ENCODE results near the gene NLN.
"Not testable (repeated sequence)": the region's sequence is repeated elsewhere in the genome, so short reads cannot be mapped to it uniquely, and the experiment has no call there.

Gene NLN
- 2.4 to 4.8 (median 3.2) reads per million in 4 donors for total RNA-seq

DNA sequence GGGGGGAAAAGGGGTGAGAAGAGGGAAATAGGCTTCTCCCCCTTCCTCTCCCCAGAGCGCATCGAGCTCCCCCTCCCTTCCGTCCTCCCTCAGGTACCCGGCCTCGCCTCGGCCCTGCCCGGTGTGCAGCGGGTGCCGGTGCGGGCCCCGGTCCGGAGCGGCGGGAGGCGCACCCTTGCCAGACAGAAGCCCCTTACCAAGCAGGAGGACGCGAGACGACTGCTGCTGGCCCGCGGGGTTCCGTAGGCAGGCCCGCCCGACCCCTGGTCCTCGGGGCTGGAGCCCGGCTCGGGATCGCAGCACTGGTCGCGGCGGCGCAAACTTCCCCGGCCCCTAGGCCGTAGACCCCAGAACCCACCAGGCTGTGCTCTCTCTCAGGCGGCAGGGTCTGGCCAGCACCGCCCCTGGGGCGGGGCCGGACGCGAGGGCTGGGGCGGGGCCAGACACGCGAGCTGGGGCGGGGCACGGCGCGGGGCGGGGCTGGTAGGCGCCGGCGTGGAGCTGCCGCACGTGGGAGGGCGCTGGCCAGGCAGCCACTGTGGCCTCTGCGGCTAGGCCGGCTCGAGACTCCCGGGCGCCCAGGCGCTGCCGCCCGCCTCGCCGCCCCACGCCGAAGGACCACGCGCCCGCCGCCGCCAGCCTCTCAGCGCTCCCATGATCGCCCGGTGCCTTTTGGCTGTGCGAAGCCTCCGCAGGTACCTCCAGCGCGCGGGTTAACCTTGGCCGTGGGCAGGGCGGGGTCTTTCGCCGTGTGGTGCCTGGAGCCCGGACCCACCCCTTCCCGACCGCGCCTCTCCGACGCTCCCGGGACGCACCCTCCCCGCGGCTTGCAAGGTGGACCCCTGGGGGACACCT is at the start of gene NLN, which contains the start of gene SGTB:
Gene NLN (plus strand): TSS at position 486 of the 855 bp plus-strand sequence. CDS start 169 bp downstream, at position 655.
Gene SGTB (minus strand): TSS at position 390 of the 855 bp plus-strand sequence. CDS start 1,302 bp downstream, outside the sequence.
- peak; percentile 69 to 83 (median 75) for DNase-seq

DNA sequence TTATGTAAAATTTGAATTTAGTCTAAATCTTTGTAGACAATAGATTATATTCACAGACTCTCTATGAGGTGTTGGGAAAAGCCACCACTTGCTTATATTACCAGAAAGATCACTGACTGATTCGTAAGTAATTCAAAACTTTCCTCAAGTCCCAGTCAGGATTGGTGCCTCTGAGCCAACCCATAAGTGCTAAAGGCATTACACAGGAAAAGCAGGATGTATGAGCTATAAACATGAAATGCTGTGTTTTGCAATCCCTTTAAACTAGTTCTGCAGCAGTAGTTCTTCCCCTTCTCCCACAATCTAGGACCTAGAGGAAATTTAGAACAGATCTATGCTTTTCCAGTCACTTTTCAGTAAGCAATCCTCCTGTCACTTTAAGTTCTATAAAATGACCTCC is 49.2 kb upstream of the NLN start:
- DNase-seq = no peak

DNA sequence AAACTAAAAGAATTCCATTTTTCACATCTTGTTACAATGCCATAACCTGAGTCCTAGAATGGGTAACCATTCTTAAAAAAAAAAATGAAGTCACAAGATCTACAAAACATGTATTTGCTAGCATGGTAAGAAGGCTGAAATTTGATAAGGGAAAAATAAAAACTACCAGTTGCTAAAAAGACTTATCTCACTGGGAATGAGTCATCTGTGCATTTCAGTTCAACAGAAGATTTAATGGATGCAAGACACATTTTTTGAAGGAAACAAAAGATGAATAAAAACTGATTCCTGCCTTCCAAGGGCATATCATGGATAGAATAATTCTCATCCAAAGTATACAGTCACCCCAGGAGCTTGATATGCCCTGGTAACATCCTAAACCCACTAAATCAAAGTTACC is 47.3 kb upstream of the NLN start:
- no peak for DNase-seq

DNA sequence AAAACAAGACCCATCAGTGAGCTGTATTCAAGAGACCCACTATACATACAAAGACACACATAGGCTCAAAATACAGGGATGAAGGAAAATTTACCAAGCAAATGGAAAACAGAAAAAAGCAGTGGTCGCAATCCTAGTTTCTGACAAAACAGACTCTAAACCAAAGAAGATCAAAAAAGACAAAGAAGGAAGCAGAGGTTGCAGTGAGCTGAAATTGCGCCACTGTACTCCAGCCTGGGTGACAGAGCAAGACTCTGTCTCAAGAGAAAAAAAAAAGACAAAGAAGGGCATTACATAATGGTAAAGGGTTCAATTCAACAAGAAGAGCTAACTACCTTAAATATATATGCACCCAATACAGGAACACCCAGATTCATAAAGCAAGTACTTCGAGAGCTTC is 45.9 kb upstream of the NLN start:
- not testable (repeated sequence) for DNase-seq

DNA sequence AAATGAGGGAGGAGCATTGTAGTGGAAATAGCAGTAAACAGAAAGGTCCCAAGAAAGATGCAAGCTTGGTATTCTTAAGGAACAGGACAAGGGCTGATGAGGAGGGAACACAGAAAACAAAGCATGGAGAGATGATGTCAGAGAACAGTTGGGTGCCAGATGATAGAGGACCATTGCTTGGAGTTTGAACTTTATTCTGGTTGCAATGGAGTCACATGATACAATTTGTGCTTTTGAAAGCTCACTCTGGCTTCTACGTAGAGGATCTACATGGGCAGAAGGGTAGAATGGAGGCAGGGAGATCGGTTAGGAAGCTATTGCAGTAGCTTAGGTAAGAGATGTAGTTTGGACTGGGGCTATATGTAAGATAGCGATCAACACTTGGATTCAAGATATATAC is 39.9 kb upstream of the NLN start:
- no peak for DNase-seq

DNA sequence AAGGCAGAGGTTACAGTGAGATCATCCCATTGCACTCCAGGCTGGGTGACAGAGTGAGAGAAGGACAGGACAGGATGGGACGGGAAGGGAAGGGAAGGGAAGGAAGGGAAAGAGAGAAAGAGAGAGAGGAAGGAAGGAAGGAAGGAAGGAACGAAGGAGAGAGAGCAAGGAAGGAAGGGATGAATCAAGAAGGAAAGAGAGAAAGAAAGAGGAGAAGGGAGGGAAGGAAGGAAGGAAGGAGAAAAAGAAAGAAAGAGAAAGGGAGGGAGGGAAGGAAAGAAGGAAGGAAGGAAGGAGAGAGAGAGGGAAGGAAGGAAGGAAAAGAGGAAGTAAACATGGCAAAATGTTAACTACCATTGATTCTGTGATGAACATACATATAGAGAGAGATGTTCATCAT is 28.9 kb upstream of the NLN start:
- DNase-seq = no peak

DNA sequence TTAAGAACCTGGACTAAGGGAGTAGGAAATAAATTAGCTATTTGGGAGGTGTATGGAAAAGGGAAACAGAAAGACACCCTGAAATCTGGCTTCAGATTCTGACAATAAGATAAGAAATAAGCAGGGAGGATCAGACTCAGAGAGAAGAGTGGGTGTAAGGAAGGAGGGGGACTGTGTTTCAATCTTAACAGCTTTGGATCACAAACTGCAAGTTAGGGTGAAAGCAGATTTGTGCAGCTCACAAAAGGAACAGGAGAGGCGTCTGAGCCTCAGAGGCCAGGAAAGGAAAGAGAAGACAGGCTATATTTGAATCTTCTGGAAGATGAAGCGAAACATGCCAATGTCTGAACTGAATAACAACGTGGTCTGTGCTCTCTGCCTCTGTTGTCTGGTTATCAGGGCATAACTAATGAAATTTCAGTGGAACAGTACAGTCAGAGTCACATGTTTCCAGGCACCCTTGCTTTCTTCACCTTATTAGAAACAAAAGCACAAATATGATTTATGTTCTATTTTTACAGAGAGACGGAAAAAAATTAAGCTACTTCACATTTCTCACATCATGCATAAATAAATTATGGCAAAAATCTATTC is 26.7 kb upstream of the NLN start:
- DNase-seq = no peak

DNA sequence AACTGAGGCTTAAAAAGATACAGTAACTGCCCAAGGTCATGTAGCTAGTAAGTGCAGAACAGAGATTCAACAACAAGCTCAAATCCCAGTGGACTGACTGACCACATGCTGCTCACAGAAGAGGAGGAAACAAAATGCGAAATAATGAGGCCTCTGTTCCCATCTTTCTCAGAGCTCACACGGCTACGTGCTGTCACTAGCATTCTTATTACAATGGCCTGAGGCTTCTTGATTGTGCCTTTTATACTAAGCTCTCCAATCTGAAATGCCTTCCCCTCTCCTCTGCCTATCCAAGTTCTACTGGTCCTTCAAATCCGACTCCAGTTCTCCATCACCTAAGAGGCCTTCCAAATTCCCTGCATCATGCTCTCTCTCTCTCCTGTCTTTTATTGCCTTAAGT is 26.1 kb upstream of the NLN start:
- no peak for DNase-seq

DNA sequence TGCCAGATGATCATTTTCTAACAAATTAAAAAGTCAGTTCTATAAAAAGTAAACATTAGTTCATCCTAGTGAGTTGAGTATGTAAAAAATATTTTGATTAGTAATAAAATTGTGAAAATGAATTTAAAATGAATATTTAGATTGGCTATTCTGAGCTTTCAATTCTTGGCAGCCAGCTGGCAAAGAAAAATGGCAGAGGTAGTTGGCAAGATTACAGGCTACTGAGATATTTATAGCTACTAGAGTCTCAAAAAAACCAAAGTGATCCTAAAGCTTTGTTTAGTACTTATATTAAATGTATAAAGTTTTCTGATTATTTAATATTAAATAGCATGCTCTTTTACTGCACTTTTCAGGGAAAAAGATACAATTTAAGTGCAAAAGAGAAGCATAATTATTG is 25.1 kb upstream of the NLN start:
- no peak for DNase-seq

DNA sequence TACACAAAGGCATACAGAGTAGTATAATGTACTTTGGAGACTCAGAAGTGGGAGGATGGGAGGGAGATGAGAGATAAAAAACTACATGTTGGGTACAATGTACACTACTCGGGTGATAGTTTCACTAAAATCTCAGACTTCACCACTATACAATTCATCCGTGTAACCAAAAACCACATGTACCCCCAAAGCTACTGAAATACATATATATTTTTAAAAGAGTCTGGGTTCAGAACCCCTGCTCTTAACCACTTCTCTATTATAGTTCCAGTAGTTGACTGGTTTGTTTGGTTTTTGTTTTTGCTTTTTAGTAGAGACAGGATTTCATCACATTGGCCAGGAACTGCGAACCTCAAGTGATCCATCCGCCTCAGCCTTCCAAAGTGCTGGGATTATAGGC is 22.7 kb upstream of the NLN start:
- DNase-seq = no peak

DNA sequence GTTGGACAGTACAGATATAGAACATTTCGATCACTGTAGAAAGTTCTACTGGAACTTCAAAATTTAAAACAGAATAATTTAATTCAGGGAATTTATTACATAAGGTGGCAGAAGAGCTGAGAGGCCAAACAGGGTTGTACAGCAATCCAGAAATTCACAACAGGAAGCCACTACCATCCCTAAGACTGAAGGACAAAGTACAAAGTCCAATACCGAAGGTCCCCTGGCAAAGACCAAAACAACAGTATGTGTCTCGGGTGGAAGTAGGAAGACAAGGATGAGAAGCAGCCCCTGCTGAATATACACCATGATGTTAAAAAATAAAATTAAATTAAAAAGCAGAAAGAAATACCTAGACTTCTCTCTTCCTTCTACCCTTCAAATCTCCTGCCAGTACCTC is 20.0 kb upstream of the NLN start:
- no peak for DNase-seq

DNA sequence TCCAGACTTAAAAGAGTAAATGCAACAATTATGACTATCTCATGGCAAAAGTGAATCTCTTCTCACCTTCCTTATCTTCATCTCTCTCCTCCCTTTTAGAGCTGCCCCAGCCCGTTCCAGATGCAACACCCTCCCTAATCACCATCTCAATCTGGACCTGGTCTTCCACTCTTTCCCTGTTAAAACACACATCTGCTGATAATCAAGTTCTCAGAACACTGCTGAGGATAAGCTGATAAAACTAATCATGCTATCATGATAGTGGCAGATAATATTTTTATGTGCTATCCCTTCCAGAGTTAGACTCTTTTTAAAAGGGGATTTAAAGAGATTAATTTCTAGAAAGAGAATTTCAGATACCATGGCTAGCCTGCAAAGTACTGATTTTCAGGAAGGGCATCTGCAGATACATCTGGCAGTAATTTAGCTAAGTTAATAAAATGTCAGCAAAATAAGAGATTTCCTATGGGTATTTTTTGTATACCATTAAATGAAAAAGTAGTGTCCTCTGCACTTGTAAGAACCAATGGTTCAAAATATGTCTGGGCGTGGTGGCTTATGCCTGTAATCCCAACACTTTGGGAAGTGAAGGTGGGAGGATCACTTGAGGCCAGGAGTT is 17.3 kb upstream of the NLN start:
- DNase-seq = no peak

DNA sequence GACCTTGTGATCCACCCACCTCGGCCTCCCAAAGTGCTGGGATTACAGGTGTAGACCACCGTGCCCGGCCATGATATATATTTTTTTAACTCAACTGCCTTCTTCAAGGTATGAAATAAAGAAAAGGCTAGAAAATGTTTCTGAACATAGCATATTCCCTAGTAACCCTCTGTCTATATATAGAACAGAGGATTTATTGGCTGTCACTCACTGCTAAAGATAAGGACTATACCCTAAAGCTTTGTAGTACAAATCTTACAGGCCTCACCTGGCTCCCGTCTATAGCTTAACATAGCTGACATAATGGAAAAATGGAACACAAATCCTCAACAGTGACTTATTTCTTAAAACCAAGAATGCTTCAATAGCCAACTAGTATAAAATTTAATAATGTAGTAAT is 14.3 kb upstream of the NLN start:
- no peak for DNase-seq

DNA sequence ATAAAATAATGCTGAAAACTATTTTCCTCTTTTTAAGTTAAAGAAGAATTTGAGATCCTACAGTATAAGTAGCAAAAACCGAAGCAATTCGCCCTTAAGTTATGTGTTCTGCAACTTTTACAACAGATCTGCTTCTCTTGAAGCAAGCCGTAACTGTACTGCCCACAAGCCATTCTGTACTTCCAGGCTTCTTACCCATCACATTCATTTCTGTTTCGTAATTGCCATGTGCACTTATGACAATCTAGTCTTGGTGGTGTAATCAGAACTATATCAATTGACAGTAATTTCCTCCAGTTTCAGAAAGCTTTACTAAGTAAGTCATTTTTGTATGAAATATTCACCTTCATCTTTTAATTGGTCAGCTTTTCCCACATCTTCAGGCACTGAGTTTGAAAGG is 13.9 kb upstream of the NLN start:
- no peak for DNase-seq

DNA sequence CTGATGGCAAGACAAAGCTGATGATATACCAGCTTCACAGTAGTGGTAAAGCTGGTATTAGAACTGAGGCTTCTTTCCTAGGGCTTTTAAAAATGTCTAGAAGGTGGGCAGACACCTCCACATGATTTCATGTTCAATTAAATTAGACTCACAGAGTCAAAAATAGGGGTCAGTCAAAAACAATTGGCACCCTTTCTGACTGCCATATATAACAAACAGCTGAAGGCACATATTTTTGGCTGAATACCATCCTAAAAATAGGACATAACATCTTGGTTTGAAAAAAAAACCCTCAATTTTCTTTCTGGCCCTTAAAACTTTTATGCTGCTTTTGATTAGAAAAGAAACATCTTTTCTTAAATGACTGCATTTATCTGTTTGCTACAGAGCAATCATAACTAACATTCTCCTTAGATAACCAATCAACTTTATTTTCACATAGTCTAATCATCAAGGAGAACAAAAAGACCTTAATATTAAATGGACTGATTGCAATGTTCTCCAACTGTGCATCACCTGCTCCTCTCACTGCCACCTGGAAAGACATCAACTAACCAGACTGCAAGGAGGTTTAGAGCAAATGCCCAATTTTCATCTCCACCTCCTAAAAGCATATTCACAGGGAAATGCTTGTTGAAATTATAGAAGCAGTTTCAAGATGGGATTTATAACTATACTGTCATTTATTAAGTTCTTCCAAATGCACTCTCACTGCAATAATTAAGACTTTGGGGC is 3.3 kb upstream of the NLN start:
- no peak for DNase-seq

DNA sequence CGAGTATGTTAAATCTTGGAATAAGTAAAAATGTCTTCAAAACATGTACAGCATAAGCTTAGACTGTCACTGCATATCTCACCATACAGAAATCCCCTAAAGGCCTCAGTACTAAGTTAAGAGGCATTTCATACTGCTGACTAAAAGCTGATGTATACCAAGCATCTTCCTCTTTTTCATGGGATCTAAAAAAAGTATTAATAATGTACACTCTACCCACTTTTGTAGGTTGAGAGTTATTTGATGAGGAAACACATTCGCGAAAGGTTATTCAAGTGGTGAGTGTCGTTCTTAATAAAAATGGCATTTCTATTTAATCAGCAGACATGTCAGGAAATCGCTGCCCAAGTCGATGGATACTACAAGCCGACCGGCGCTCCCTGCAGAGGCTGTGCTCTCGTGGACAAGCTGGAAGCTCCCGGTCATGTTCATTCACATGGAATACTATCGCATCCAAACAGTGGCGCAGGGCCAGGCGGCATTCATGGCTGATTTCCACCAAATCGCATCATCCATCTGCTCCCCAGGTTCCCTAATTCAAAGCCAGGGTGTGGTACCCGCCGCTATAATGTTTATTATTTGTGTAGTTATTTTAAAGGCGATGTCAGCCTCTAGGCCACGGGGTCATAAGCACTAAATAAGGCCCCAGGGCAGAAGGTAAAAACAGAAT is 820 bp upstream of the NLN start:
- DNase-seq = peak in 1 of 5 donors; percentile 28

DNA sequence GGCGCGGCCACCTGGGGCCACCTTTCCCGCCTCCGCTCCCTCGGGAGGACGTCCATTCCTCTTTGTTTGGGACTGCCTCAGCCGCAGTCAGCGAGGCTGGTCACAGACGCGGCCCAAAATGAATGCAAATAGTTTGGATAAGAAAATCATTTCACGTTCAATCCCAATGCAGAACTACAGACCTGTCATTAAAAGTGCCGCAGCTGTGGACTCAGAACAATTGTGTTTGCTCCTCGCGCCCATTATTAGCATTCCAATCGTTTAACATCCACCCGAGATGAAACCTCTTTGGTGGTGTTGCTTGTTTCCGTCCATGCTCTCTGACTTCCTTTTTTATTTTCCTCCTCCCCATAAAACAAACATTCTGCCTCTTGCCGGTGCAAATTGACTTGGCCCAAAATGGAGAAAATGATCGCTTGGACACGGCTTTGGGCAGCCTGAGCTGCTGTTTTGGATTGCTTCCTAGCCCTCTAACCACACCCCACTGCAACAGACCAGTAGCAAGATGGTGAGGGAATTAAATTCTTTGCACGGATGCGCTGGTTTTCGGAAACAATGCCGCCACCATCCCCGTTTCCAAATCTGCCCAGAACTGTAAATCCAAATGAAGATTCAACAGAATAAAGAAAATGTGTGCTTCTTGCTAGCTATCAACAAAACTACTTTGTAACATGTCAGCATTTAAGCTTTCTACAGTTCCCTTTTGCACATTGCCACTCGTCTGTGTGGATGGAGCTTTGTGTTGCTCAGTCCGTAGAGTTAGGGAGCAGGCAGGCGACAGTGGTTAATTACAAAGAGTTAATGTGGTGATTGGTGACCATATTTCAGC is 784 bp downstream of the NLN start:
- no peak for DNase-seq

DNA sequence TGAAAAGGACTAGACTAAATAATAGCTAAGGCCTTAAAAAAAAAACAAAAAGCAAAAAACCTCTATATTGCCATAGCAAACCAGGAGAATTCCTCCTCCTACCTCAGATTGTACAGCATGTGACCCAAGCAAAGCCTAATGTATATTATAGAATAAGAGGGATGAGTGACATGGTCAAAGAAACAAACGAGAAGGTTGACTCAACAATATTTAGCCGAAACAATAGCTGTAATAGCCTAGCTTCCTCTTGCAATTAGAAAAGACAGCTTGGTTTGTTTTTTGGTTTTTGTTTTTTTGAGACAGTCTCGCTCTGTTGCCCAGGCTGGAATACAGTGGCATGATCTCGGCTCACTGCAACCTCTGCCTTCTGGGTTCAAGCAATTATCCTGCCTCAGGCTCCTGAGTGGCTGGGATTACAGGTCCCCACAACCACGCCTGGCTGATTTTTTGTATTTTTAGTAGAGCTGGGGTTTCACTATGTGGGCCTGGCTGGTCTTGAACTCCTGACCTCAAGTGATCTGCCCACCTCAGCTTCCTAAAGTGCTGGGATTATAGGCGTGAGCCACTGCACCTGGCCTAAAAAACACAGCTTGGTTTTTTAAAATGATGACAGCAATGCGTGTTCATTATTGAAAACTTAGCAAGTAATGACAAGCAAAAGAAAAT is 5.6 kb downstream of the NLN start:
- no peak for DNase-seq

DNA sequence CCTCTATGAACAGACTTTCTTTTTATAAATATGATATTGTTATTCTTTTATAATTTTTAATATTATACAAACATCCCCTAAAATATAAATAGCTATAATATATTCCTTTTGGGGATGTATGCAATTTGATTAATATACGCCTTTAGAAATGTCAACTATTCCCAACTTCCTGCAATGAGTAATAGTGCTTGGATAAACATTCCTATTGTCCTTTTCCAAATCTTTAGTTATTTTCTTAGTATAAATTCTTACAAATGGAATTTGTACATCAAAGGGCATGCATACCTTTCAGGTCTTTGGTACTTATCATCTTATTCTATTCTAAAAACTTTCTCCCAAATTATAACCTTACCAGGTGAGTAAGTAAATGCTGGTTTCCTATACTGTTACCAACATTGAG is 6.2 kb downstream of the NLN start:
- no peak for DNase-seq

DNA sequence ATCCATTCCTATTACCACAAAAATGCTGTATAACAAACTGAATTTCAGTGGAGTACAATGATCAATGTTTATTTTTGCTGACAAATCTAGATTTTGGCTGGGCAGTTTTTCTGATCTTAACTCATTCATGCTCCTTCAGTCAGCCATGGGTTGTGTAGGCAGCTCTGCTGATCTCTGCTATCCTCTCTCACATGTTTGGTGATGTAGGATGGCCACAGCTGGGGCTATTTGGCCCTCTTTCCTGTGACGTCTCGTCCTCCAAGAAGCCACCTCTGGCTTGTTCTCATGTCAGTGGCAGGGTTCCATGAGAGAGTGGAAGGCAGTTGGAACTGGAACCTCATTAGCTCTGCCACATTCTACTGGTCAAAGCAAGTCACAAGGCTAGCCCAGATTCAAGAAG is 8.9 kb downstream of the NLN start:
- DNase-seq = no peak

DNA sequence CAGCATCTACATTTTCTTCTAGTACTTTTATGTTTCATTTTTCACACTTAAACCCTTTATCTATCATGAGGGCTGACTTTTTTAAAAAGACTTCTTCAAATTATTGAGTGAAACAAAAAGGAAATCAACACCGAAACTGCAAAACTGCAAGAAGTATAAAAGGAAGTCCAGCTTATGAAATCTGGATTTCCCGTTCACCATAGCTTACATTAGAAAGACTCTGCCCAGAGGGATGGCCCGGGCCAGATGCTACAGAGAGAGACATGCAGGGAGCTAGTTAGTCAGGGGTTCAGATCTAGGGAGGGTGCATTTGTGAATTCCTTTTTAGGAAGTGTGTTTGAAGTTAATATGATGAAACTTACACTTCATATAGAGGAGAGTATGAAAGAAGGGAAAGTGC is 10.0 kb downstream of the NLN start:
- not testable (repeated sequence) for DNase-seq

Measured in T-helper 1 cell (primary cell).